SH-SY5Y (cell line): ENCODE data around the gene SLX4IP.

Experiments
- GATA2 ChIP-seq: IDR thresholded peaks from 2 replicates; pipeline ENCODE4 v1.6.1; 2011; ENCODE audit warnings: mild to moderate bottlenecking, low read depth, low read length
- GATA3 ChIP-seq: IDR thresholded peaks from 2 replicates; pipeline ENCODE4 v1.6.1; 2011; ENCODE audit warnings: low read depth, mild to moderate bottlenecking, low read length, moderate library complexity

DNA sequence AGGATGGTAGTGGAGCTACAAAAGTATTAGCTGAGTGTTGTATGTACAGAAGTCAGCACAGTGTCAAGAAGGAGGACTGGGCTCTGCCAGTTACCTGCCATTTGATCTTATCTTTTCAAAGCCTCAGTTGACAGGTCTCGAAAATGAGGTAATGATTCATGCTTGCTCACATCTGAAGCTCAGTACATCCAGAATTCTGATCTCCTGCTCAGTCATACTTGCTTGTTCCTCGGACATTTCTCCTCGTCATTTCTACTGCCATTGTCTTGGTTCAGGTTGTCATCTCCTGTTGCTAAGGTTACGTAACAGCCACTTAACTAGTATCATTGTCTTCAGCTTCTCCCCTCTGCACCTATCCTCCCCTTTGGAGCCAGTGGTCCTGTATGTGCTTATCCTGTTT lies 89.5 kb downstream of the SLX4IP start:
- TF ChIP-seq GATA3 (no peak), GATA2 (no peak)
